GM12878 (cell line): ENCODE data around the gene CRHR2. TPM values are rescaled to one million over a fixed set of nuclear protein-coding genes. Genes with fewer than 3 reads are reported as not detected.

Source experiments
- ATAC-seq: fragments of 200-7000 bp; cut with Tn5 transposase; 3 replicates; pipeline ENCODE4 v1.9.1; 2020; ENCODE audit warnings: mild to moderate bottlenecking, moderate library complexity
- BruUV-seq: library from RNA; stranded (reverse); fragments of 400-500 nt; replicated peaks from 2 replicates; lab custom pipeline; 2021; lab: Mats Ljungman, UMichigan
- CTCF ChIA-PET: fragments of 300-600 bp; sonication (Branson Sonifier 250); formaldehyde crosslinking; extraction: SDS; loops from one replicate; lab custom pipeline; 2021; ENCODE audit warnings: inconsistent platforms; lab: Yijun Ruan, JAX
- POLR2A ChIA-PET: fragments of 350-600 bp; formaldehyde crosslinking; extraction: SDS; loops from one replicate; lab custom pipeline; 2021; ENCODE audit warnings: inconsistent platforms; lab: Charles Lee
- RAD21 ChIA-PET: fragments of 300-600 bp; sonication (Branson Sonifier 250); formaldehyde crosslinking; loops from one replicate; lab custom pipeline; 2023; ENCODE audit warnings: antibody characterized with exemption; ENCODE audit not compliant: unreplicated experiment; lab: Charles Lee
- SMC1A ChIA-PET: fragments of 300-600 bp; sonication (Branson Sonifier 250); formaldehyde crosslinking; loops from one replicate; lab custom pipeline; 2023; ENCODE audit not compliant: unreplicated experiment, uncharacterized antibody; lab: Charles Lee
- DNase-seq: peaks from one replicate; pipeline ENCODE4 v3.0.0-alpha.2; 2011; ENCODE audit warnings: low read depth, low spot score
- FAIRE-seq: peaks from 3 replicates; lab custom pipeline; 2011; peaks lifted over from hg19 to GRCh38; lab: Jason Lieb, UNC
- H2AFZ ChIP-seq: 2 replicates; pipeline ENCODE4 v1.6.0; 2011; ENCODE audit warnings: low read depth, low read length, control low read depth; ENCODE audit not compliant: control insufficient read depth
- H3K27ac ChIP-seq: 2 replicates; pipeline ENCODE4 v1.5.1; 2011; ENCODE audit warnings: control low read depth; ENCODE audit not compliant: control insufficient read depth, insufficient read depth
- H3K27me3 ChIP-seq, 2 experiments: replicated peaks in 1 of 2; 2 replicates each; pipeline versions ENCODE4 v1.6.0 to v1.6.1; 2011; ENCODE audit warnings: low read length in 1 of 2; ENCODE audit not compliant: control insufficient read depth in 2 of 2, insufficient read depth in 2 of 2
- H3K36me3 ChIP-seq, 2 experiments: 2 replicates each; pipeline ENCODE4 v1.5.1; 2011; ENCODE audit warnings: low read length in 1 of 2; ENCODE audit not compliant: control insufficient read depth in 2 of 2, insufficient read depth in 2 of 2
- H3K4me1 ChIP-seq: 2 replicates; pipeline ENCODE4 v1.6.1; 2011; ENCODE audit warnings: mild to moderate bottlenecking, low read length, moderate library complexity, mixed read lengths; ENCODE audit not compliant: control insufficient read depth, insufficient read depth
- H3K4me2 ChIP-seq: 2 replicates; pipeline ENCODE4 v1.6.0; 2011; ENCODE audit warnings: control low read depth; ENCODE audit not compliant: control insufficient read depth, insufficient read depth
- H3K4me3 ChIP-seq: fragments of 200-600 bp; sonication (generic); 2 replicates; pipeline ENCODE4 v1.5.1; 2016
- H3K79me2 ChIP-seq: 2 replicates; pipeline ENCODE4 v1.6.0; 2011; ENCODE audit warnings: low read length; ENCODE audit not compliant: control insufficient read depth, insufficient read depth
- H3K9ac ChIP-seq: 2 replicates; pipeline ENCODE4 v1.8.0; 2011; ENCODE audit warnings: low read length, control low read depth, mixed read lengths; ENCODE audit not compliant: control insufficient read depth, insufficient read depth
- H3K9me3 ChIP-seq: replicated peaks from 3 replicates; pipeline ENCODE4 v1.5.1; 2011; ENCODE audit warnings: mild to moderate bottlenecking, low read length; ENCODE audit not compliant: control insufficient read depth, insufficient read depth
- H4K20me1 ChIP-seq: 2 replicates; pipeline ENCODE4 v1.6.0; 2011; ENCODE audit not compliant: control insufficient read depth, insufficient read depth
- ESRRA ChIP-seq: IDR thresholded peaks from 2 replicates; pipeline ENCODE4 v1.6.1; 2012; ENCODE audit warnings: mild to moderate bottlenecking, low read length, improper control_type of control experiment
- IKZF2 ChIP-seq, 2 experiments: fragments of 450-650 bp; IDR thresholded peaks; 2 replicates each; pipeline ENCODE4 v1.6.1; 2017; ENCODE audit warnings: mild to moderate bottlenecking in 2 of 2, moderate library complexity in 2 of 2
- IRF4 ChIP-seq: IDR thresholded peaks from 2 replicates; pipeline ENCODE4 v1.6.1; 2011; ENCODE audit warnings: low read depth, low read length
- RAD51 ChIP-seq: fragments of 450-650 bp; IDR thresholded peaks from 2 replicates; pipeline ENCODE4 v1.6.1; 2016; ENCODE audit warnings: moderate library complexity, mild to moderate bottlenecking, inconsistent platforms
- SMAD1 ChIP-seq: fragments of 450-650 bp; IDR thresholded peaks from 2 replicates; pipeline ENCODE4 v1.6.1; 2018; ENCODE audit warnings: mild to moderate bottlenecking, low read depth; ENCODE audit not compliant: partially characterized antibody
- SREBF1 ChIP-seq: IDR thresholded peaks from 2 replicates; pipeline ENCODE4 v1.6.1; 2012; ENCODE audit warnings: mild to moderate bottlenecking, low read length
- TARDBP ChIP-seq: IDR thresholded peaks from 2 replicates; pipeline ENCODE4 v1.6.1; 2016; ENCODE audit warnings: borderline replicate concordance
- ZSCAN29 ChIP-seq: fragments of 450-650 bp; IDR thresholded peaks from 2 replicates; pipeline ENCODE4 v1.6.1; 2017; ENCODE audit warnings: mild to moderate bottlenecking, moderate library complexity
- WGBS: methylation state at CpG from one replicate; pipeline ENCODE4 v1.1.6; 2016; ENCODE audit warnings: low lambda C conversion rate; ENCODE audit not compliant: insufficient replicate concordance, insufficient coverage; ENCODE audit errors: missing lambda C conversion rate; 5-methylcytosine and 5-hydroxymethylcytosine counted together
- in situ Hi-C: fragments of 300-500 bp; cut with MboI; formaldehyde crosslinking; loops from 9 replicates; pipeline ENCODE4 v1.14.3; 2018; ENCODE audit warnings: mixed read lengths
- intact Hi-C: fragments of 100-400 bp; cut with micrococcal nuclease; formaldehyde crosslinking; loops from one replicate; pipeline ENCODE4 v1.14.2; 2022; ENCODE audit not compliant: unreplicated experiment
- polyA plus RNA-seq, 11 experiments: library from polyadenylated mRNA; depleted of rRNA in 4 of 11; unstranded in 6 of 11; stranded (reverse) in 5 of 11; fragments of >200 nt; fragmentation: Nextera tagmentation in 4 of 11; fragmentation: Illumina TruSeq in 1 of 11; extraction: Ambion mirVana in 4 of 11; extraction: Trizol in 1 of 11; gene quantifications; 1 replicate in 1 of 11; 2 replicates in 10 of 11; pipeline versions ENCODE4 v1.2.1 to v1.2.3, GENCODE V29; 2011 to 2016; ENCODE audit warnings: inconsistent platforms in 2 of 11, missing spikeins in 2 of 11, low read depth in 1 of 11
- total RNA-seq, 4 experiments: library from RNA; depleted of rRNA in 3 of 4; stranded (reverse); fragments of >200 nt in 3 of 4; fragmentation: Illumina TruSeq in 1 of 4; extraction: Trizol in 1 of 4; gene quantifications; 2 replicates each; pipeline versions ENCODE4 v1.2.1 to v1.2.3, GENCODE V29; 2013 to 2021
- TF ChIP-seq, protein P1 (sequence below), 3 experiments: IDR thresholded peaks in 2 of 3; conservative IDR thresholded peaks in 1 of 3; 2 replicates each; pipeline ENCODE4 v1.5.1; 2011; ENCODE audit warnings: low read depth in 3 of 3, low read length in 3 of 3, mild to moderate bottlenecking in 3 of 3, control low read depth in 2 of 3, moderate library complexity in 2 of 3, inconsistent platforms in 1 of 3, mixed read lengths in 1 of 3; ENCODE audit not compliant: control insufficient read depth in 2 of 3, insufficient read depth in 1 of 3; ENCODE audit errors: extremely low read depth in 1 of 3
- TF ChIP-seq, protein P2 (sequence below): fragments of 450-650 bp; conservative IDR thresholded peaks from 2 replicates; pipeline ENCODE4 v1.6.1; 2017; ENCODE audit warnings: mild to moderate bottlenecking, moderate library complexity
- TF ChIP-seq, protein P3 (sequence below): fragments of 450-650 bp; IDR thresholded peaks from 2 replicates; pipeline ENCODE4 v1.6.1; 2018; ENCODE audit warnings: mild to moderate bottlenecking, low read depth, moderate library complexity; ENCODE audit not compliant: partially characterized antibody
- TF ChIP-seq, protein P4 (sequence below): fragments of 450-650 bp; formaldehyde crosslinking; IDR thresholded peaks from 2 replicates; pipeline ENCODE4 v1.5.0; 2022; ENCODE audit warnings: mild to moderate bottlenecking, missing genetic modification characterization
- TF ChIP-seq, protein P5 (sequence below): fragments of 450-650 bp; IDR thresholded peaks from 2 replicates; pipeline ENCODE4 v1.6.1; 2017; ENCODE audit warnings: low read depth, mild to moderate bottlenecking, moderate library complexity

CRHR2 gene
- total and polyA plus RNA-seq, 10 of the 15 experiments (the other 5 are each of a cell fraction or from before 2014, with no cell fraction given) = not detected

DNA sequence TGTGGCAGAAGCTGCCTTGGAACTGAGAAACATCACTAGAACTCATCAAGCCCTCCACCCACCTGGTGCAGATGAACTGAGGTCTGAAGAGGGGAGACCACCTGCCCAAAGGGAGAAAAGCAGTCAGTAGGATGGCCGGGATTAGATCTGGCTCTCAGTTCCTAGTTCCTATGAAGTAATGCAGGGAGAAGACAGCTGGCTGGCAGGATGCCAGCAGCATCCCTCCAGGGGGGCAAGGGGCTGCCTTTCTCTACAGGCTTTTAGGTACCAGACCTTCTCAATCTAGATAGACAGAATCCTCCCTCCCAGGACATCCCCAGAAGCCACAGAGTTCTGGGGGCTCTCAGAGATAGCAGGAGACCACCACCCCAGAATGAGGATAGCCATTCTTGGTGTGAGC lies 7.8 kb downstream of the CRHR2 start:
- no TSS peak for BruUV-seq
- in situ Hi-C loops = no loop called here
- H2AFZ ChIP-seq = no peak overlapping the region
- no peaks in the 10 kb centered on the region for H3K9me3 ChIP-seq
- peaks cover 2 to 3% of the 10 kb centered on the region in 2 experiments; a peak in 2 of 4 replicates for H3K27me3 ChIP-seq
- H3K79me2 ChIP-seq = no peaks in the 10 kb centered on the region
- 0% methylated on average over 1 of the region's 1 CpG for WGBS
- TF ChIP-seq, protein P1, sequence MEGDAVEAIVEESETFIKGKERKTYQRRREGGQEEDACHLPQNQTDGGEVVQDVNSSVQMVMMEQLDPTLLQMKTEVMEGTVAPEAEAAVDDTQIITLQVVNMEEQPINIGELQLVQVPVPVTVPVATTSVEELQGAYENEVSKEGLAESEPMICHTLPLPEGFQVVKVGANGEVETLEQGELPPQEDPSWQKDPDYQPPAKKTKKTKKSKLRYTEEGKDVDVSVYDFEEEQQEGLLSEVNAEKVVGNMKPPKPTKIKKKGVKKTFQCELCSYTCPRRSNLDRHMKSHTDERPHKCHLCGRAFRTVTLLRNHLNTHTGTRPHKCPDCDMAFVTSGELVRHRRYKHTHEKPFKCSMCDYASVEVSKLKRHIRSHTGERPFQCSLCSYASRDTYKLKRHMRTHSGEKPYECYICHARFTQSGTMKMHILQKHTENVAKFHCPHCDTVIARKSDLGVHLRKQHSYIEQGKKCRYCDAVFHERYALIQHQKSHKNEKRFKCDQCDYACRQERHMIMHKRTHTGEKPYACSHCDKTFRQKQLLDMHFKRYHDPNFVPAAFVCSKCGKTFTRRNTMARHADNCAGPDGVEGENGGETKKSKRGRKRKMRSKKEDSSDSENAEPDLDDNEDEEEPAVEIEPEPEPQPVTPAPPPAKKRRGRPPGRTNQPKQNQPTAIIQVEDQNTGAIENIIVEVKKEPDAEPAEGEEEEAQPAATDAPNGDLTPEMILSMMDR (IDR thresholded peaks at IDR 0.05 in 2 of 3, conservative IDR thresholded peaks at IDR 0.05 in 1 of 3; ENCODE audit: control insufficient read depth in 2 of 3, extremely low read depth in 1 of 3, insufficient read depth in 1 of 3, low read depth in 3 of 3, low read length in 3 of 3) = no peak
- TF ChIP-seq, protein P2, sequence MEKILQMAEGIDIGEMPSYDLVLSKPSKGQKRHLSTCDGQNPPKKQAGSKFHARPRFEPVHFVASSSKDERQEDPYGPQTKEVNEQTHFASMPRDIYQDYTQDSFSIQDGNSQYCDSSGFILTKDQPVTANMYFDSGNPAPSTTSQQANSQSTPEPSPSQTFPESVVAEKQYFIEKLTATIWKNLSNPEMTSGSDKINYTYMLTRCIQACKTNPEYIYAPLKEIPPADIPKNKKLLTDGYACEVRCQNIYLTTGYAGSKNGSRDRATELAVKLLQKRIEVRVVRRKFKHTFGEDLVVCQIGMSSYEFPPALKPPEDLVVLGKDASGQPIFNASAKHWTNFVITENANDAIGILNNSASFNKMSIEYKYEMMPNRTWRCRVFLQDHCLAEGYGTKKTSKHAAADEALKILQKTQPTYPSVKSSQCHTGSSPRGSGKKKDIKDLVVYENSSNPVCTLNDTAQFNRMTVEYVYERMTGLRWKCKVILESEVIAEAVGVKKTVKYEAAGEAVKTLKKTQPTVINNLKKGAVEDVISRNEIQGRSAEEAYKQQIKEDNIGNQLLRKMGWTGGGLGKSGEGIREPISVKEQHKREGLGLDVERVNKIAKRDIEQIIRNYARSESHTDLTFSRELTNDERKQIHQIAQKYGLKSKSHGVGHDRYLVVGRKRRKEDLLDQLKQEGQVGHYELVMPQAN = no peak
- TF ChIP-seq ESRRA (no peak), IKZF2 (IDR thresholded peaks at IDR 0.05) (no peak), SMAD1 (no peak), RAD51 (no peak), SREBF1 (no peak), ZSCAN29 (no peak), TARDBP (no peak), IRF4 (no peak)
- TF ChIP-seq, protein P3, sequence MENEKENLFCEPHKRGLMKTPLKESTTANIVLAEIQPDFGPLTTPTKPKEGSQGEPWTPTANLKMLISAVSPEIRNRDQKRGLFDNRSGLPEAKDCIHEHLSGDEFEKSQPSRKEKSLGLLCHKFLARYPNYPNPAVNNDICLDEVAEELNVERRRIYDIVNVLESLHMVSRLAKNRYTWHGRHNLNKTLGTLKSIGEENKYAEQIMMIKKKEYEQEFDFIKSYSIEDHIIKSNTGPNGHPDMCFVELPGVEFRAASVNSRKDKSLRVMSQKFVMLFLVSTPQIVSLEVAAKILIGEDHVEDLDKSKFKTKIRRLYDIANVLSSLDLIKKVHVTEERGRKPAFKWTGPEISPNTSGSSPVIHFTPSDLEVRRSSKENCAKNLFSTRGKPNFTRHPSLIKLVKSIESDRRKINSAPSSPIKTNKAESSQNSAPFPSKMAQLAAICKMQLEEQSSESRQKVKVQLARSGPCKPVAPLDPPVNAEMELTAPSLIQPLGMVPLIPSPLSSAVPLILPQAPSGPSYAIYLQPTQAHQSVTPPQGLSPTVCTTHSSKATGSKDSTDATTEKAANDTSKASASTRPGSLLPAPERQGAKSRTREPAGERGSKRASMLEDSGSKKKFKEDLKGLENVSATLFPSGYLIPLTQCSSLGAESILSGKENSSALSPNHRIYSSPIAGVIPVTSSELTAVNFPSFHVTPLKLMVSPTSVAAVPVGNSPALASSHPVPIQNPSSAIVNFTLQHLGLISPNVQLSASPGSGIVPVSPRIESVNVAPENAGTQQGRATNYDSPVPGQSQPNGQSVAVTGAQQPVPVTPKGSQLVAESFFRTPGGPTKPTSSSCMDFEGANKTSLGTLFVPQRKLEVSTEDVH = no peak
- TF ChIP-seq, protein P4, sequence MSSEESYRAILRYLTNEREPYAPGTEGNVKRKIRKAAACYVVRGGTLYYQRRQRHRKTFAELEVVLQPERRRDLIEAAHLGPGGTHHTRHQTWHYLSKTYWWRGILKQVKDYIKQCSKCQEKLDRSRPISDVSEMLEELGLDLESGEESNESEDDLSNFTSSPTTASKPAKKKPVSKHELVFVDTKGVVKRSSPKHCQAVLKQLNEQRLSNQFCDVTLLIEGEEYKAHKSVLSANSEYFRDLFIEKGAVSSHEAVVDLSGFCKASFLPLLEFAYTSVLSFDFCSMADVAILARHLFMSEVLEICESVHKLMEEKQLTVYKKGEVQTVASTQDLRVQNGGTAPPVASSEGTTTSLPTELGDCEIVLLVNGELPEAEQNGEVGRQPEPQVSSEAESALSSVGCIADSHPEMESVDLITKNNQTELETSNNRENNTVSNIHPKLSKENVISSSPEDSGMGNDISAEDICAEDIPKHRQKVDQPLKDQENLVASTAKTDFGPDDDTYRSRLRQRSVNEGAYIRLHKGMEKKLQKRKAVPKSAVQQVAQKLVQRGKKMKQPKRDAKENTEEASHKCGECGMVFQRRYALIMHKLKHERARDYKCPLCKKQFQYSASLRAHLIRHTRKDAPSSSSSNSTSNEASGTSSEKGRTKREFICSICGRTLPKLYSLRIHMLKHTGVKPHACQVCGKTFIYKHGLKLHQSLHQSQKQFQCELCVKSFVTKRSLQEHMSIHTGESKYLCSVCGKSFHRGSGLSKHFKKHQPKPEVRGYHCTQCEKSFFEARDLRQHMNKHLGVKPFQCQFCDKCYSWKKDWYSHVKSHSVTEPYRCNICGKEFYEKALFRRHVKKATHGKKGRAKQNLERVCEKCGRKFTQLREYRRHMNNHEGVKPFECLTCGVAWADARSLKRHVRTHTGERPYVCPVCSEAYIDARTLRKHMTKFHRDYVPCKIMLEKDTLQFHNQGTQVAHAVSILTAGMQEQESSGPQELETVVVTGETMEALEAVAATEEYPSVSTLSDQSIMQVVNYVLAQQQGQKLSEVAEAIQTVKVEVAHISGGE (CRISPR knock-in tag) = no peak
- TF ChIP-seq, protein P5, sequence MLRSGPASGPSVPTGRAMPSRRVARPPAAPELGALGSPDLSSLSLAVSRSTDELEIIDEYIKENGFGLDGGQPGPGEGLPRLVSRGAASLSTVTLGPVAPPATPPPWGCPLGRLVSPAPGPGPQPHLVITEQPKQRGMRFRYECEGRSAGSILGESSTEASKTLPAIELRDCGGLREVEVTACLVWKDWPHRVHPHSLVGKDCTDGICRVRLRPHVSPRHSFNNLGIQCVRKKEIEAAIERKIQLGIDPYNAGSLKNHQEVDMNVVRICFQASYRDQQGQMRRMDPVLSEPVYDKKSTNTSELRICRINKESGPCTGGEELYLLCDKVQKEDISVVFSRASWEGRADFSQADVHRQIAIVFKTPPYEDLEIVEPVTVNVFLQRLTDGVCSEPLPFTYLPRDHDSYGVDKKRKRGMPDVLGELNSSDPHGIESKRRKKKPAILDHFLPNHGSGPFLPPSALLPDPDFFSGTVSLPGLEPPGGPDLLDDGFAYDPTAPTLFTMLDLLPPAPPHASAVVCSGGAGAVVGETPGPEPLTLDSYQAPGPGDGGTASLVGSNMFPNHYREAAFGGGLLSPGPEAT = no peak
- ChIA-PET RAD21 (no interaction called here), CTCF (no interaction called here), SMC1A (interaction anchor here (0.6 kb wide), 1 partner anchor 179 kb away, joined by 3 read pairs; no protein-coding TSS in a partner anchor), POLR2A (no interaction called here)
- no peaks in the 10 kb centered on the region for H3K4me1 ChIP-seq
- no peak overlapping the region for H3K27ac ChIP-seq
- DNase-seq (no peak), ATAC-seq (no peak), FAIRE-seq (no peak)
- H3K9ac ChIP-seq = no peak overlapping the region
- H3K4me3 ChIP-seq = no peak overlapping the region
- intact Hi-C loops = no loop called here
- H4K20me1 ChIP-seq = no peaks in the 10 kb centered on the region
- H3K4me2 ChIP-seq = no peak overlapping the region
- no peaks in the 10 kb centered on the region for H3K36me3 ChIP-seq
